HG02610 (cell line): ENCODE data around the gene XPNPEP2.

ENCODE experiments used
- ATAC-seq: cut with Tn5 transposase; IDR thresholded peaks from one replicate; pipeline ENCODE4 v1.9.1; 2021; ENCODE audit warnings: mild to moderate bottlenecking, moderate library complexity; ENCODE audit not compliant: unreplicated experiment

XPNPEP2 gene

DNA sequence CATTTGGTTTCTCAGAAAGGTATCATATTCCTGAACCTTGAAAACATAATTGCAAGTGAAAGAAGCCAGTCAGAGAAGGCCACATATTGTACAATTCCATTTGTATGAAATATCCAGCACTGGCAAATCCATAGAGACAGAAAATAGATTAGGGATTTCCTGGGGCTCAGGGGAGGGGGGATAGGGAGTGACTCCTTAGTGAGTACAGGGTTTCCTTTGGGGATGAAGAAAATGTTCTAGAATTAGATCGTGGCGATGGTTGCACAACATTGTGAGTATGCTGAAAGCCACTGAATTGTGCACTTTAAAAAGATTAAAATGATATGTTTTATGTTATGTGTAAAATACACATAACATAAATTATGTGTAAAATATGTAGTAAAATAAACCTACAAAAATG lies 10.3 kb downstream of the XPNPEP2 start:
- no peak for ATAC-seq

DNA sequence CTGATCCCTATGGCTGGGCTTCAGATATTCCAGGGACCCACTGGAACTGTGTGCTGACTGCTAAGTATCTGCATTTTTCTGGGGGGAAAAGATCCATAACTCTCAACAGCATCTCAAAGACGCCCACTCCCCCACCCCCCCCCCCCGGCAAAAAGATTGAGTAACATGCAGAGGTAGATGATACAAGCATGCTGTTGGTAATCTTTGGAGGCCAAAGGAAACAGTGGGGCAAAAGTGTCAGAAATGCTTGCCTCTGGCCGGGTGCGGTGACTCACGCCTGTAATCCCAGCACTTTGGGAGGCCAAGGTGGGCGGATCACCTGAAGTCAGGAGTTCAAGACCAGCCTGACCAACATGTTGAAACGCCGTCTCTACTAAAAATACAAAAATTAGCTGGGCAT lies 12.2 kb downstream of the XPNPEP2 start:
- no peak for ATAC-seq

DNA sequence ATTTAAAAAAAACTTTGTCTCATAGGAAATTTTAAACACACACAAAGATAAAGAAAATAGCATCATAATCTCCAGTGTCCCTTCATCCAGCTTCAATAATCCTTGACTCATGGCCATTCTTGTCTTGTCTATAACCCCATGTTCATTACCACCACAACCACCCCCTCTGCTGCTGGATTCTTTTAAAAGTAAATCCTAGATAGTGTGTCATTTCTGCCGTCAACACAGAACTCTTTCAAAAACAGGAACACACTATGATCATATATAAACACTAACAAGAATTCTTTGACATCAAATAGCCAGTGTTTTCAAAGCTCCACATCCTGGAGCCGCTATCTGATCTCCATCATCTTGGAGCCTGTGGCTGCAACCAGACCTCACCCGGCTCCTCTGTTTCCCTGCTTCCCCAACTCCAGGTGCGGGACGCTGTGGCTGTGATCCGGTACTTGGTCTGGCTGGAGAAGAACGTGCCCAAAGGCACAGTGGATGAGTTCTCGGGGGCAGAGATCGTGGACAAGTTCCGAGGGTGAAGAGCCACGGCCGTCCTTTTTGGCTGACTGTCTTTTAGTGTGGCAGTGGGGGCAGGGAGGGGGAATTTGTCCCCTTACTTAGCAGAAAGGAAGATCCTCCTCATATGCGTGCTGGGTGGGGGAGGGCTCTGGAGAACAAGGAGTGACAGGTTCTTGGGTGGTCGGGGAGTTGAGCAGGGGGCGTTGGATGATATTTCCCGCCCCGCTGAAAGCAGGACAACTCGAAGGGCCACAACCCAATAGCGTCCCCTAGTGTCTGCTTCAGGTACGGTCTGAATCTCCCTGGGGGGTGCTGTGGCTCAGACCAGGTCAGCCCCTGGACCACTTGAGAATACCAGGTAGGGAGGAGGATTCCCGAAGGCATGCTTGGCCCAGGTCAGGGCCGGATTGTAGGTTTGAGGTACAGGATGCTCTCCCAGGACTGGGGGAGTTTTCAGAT lies 15.6 kb downstream of the XPNPEP2 start:
- ATAC-seq, result no peak

DNA sequence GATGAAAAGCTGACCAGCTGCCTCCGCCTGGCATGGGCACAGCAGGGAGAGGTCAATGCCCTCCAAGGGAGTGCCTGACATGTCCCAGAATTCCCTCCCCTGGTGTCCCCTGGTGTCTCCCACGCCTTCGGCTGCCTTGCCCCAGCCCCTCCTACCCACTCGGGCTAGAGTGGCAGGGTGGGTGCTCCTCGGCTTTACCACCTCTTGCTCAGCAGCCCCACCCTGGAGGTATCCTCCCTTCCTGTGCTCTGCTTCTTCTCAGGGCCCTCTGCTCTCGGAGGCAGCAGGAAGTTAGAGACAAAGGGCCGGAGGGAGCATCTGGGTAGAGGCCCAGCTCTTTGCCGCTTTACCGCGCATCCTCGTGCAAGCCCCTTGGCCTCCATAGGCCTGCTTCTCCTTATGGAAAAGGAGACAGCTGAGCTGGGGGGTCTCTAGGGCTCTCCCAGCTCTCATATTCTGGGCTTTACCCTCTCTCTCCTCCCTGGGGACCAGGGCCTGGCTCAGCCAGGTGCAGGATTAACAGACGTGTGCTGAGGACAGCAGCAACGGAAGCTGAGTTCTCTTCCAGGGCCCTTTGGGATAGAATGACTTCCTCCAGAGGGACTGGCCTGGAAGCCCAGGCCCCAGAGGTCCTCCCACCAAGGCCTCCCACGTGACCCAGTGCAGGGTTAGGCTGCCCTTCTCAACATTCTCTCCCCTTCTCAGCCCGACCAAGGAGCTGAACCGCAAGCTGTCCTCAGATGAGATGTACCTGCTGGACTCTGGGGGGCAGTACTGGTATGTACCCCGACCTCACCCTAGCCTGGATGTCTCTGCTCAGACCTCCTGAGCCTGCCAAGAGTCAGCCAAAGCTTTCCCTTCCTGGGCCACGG lies 17.2 kb downstream of the XPNPEP2 start:
- no peak for ATAC-seq

DNA sequence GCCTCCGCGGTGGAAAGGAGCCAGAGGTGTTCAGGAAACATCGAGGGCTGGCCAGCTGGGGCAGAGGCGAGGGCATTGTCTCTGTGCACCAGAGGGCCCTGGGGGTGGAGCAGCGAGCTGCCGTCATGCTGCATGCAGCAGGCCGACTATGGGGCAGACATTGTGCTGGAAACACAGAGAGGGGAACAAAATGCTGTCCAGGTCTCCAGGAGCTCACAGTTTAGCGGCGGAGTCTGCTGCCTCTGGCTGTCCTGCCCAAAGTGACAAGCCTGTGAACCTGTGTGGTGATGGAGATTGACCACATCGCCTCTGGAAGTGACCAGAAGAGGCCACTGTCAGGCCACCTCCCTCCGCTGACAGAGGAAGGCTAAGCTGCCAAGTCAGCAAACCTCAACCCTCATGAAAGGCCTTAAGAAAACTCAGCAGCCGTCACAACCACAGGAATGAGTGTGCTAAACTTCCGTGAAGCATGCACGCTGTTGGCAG lies 20.8 kb downstream of the XPNPEP2 start:
- peak; percentile 57 for ATAC-seq

DNA sequence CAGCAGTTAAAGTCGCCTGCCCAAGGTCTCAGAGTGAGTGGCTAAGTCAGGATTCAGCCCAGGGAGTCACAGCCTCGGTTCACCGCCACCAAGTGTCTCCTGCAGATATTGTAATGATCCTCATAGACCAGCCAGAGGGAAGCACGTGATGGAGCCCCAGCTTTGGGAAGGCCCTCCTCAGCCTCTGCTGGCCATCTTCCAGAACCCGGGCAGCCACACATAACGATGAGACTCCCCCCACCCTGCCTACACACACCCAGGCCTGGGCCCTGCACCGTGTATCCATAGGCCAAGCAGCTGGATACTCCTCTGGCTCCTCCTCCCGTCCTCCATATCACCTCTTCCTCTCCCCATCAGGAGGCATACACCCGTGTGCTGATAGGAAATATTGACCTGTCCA lies 21.4 kb downstream of the XPNPEP2 start:
- ATAC-seq, result peak; percentile 4

DNA sequence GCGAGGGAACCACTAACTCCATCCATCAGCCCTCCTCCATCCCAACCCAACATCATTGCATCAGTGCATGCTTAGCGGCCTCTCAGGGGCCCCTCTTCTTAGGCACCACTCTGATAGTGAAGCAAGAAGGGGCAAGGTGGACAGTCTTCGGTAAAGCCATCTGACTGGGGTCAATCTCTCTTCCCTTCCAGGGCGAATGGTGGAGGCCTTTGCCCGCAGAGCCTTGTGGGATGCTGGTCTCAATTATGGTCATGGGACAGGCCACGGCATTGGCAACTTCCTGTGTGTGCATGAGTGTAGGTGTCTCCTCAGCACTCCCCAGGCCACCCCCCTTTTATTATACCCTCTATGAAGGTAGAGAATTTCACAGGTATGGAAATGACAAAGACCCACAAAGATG lies 22.2 kb downstream of the XPNPEP2 start:
- no peak for ATAC-seq

DNA sequence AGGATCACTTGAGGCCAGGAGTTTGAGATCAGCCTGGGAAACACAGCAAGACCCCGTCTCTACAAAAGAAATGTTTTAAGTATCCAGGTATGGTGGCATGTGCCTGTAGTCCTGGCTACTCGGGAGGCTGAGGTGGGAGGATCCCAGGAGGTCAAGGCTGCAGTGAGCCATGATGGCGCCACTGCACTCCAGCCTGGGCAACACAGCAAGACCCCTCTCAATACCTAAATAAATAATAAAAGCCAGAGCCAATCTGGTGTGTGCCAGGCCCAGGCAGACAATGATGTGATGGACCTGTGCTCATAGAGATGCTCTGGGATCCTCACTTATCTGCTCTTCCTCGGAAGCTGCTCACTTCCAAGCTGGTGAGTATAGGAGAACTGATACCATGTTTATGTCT lies 22.8 kb downstream of the XPNPEP2 start:
- ATAC-seq, result no peak

DNA sequence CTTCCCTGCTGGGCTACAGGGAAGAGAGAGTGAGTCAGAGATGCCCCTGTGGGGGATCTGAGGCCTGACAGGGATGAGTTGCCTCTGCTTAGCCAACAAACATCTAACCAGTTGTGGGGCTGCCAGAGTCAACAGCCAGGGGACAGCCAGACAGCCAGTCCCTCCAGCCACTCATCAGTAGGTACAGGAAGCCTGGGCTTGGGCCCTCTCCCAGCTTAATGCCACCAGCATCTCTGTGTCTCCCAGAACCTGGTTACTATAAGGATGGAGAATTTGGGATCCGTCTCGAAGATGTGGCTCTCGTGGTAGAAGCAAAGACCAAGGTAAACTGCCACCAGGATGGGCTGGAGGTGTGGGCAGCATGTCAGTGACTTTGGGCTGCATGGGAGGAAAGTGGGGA lies 23.7 kb downstream of the XPNPEP2 start:
- no peak for ATAC-seq

DNA sequence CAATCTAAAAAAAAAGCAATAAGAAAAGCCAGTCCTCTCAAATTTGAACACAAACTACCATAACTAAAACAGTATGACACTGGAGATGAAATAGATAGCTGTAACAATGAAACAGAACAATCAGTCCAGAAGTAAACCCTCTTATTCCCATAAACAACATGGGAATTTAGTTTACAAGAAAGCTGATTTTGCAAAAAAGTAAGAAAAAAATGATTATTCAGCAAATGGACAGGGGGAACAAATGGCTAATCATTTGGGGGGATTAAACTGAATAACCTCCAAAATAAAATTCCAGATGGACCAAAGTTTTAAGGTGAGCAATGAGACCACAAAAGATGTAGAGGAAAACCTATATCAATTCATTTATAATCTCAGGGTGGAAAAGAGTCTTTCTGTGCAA lies 24.9 kb downstream of the XPNPEP2 start:
- no peak for ATAC-seq

DNA sequence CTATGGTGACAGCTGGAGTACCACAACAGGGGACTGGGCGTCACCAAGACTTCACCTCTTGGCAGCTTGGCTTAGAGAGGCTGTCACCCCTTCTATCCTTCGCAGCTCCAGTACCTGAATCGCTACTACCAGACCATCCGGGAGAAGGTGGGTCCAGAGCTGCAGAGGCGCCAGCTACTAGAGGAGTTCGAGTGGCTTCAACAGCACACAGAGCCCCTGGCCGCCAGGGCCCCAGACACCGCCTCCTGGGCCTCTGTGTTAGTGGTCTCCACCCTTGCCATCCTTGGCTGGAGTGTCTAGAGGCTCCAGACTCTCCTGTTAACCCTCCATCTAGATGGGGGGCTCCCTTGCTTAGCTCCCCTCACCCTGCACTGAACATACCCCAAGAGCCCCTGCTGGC lies 29.4 kb downstream of the XPNPEP2 start:
- no peak for ATAC-seq

DNA sequence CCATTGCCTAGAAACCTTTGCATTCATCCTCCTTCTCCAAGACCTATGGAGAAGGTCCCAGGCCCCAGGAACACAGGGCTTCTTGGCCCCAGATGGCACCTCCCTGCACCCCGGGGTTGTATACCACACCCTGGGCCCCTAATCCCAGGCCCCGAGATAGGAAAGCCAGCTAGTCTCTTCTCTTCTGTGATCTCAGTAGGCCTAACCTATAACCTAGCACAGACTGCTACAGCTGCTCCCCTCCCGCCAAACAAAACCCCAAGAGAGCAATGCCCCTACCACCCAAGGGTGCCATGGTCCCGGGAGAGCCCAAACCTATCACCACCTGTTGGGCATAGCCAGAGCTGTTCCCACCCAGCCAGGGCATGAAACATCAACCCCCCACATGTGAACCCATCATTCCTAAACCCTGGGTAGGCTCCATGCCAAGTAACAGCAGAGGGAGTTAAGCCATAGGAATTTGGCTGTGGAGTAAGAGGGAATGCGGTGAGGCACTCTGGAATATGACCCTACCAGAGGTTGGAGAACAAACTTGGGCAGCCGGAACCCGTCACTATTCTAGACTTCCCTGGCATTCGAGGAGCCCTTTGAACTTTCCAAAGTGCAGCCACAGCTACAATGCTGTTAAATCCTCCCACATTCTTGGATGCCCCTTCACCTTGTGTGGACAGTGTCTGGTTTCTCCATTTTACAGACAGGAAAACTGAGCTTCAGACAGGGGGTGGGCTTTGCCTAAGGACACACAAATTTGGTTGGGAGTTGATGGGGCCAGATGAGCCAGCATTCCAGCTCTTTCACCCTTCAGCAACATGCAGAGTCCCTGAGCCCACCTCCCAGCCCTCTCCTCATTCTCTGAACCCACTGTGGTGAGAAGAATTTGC lies 30.0 kb downstream of the XPNPEP2 start:
- ATAC-seq, result no peak

DNA sequence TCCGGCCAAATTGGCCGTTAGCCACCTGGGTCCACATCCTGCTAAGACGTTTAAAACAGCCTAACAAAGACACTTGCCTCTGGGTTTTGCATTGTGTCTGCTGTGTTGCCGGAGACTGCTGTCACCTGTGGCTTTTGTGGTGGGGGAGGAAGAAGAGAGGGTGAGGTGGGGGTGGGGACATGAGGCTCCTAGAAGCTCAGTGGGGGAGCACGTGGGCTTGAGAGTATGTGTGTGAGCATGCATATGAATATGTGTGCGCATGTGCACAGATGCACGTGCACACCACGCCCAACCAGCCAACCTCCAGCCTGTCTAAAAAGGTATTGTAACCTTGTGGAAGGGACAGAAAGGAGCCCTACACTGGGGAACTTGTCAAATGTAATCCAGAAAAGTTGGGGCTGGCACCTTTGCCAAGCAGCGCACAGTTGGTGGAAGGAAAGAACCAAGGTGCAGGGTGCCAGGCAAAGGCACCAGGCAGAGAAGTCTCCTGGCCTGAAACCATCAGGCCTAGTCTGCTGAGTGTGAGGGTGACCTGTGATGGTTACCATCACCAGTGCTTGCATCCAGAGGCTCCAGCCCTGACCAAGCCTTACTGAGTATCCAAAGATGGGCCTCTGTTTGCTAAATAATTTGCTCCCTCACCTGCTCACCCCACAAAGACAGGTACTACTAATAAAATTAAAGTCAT lies 30.8 kb downstream of the XPNPEP2 start:
- peak; percentile 50 for ATAC-seq

DNA sequence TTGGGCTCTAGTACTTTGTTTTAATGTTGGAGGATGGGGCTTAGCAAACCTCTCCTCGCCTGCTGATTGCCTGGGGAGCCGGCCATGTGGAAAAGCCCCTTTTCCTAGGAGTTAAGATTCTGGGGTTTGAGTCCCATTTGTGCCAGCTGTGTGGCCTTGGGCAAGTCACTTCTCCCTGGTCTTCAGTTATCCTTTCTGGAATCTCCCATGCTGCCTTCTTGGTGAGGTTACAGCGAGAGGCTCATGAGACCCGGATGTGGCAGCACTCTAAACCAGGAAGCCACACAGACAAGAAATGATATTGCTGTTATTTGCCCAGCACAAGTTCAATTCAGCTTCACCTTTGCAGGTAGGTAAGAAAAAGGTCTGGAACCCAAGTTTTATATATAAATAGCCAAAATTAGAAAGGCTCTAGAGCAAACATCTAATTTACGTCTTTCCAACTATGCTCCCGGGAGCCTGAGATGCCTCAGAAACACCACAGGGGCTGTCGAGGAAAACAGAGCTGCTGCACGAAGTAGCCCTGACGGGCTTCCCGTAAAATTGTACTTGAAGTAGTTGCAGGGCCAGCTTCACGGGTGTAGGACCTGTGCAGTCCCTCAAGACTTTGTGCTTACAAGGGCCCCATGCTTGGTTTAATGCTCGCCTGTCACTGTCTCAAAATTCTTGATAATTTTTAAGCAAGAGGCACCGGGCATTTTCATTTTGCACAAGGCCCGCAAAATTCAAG lies 32.7 kb downstream of the XPNPEP2 start:
- ATAC-seq, result no peak

DNA sequence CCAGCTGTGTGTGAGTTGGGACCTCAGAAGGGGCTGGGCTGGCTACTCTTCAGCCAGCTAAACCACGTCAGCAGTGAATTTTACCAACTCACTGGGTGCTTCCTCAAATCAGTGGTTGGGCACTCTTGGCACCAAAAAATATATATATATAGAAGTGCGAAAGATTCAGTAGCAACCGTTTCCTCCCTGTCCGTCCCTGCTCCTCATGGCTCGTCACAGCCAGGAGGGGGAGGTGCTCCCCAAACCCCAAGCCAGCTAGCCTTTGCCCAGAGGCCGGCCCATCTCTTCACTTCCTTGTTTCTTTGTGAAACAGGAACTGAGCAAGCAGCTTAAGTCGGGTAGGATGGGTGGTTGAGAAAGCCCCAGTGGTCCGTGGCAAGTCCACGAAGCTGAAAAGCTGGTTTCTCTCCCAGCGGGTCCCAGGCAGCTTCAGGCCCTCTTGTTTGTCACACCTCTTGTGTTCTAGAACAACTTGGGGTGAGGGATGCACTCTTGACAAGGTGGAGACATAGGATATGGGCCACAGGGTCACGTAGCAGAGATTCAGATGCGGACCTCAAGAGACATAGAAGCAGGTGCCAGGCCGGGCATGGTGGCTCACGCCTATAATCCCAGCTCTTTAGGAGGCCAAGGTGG lies 34.1 kb downstream of the XPNPEP2 start:
- peak; percentile 81 for ATAC-seq

DNA sequence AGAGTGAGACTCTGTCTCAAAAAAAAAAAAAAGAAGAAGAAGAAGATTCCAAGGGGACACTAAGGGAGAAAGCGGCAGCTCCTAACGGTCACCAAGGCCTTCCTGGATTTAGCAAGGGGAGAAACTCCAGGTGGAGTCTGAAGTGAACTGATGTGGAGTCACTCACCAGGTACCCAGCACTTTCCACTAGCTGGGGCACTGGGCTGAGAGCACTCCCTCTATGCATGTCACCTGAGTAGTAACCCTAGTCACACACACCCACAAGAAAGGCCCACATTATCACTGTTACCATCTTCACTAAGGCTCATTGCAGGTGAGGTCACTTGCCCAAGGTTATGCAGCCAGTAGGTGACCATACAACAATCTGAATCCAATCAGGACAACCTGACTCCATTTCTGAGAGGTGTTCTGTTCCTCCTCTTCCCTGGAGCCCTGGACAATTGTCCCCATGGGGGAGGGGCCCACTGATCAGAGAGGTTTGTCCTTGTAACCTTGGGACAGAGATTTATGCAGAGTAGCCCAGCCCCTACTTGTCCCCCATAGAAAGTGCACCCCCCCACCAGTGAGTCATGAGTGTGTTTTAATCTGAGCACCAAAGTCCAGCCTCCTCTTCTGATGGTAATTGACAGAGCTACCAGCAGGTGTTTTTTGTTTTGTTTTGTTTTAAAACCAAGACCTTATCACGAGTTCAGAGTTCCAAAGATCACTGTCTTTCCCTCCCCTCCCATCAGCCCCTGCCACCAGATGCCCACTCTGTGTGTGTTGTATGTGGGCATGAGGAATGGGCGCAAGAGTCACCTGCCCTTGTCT lies 35.1 kb downstream of the XPNPEP2 start:
- no peak for ATAC-seq

DNA sequence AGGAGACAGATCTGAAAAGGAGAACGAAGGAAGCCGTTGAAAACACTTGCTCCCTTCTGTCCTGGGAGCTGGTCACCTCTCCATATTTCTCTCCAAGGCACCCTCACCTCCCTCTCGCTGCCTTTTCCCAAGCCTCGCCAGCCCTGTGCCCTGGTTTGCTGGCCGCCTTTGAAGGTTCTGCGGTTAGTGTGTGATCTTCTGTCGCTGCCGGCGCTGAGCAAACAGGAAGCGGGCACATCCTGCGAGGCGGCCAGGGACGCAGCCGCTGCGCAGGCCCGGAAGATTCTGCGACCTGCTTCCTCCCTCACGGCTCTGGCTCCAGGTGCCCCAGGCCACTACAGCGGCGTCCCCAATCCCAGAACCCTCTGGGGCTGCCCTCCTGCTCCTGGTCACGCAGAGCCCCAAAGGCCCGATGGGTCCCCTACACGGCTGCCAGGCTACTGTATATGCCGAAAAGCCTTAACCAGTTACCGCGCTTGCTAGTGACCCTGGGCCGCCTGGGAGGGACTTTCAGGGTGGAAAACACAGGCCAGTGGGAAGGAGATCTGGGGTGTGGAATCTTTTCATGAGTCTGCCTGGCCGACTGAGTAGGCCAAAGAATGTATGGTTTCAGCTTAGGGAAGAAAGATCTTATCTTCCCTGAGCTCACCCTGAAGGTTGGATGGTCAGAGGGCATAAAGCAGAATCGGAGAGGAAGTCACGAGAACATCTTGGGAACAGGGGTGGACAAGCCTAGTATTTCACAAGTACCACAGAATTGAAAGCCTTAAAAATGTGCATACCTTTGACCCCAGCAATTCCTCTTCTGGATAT lies 38.6 kb downstream of the XPNPEP2 start:
- ATAC-seq, result peak; percentile 26
